ENCODE results near the gene SLC25A51. TPM values are rescaled to one million over a fixed set of nuclear protein-coding genes. Genes with fewer than 3 reads are reported as not detected.

The SLC25A51 gene
- total RNA-seq, 4 donors from 2014 or later: 21.0 to 31.6 (median 26.1) TPM

DNA sequence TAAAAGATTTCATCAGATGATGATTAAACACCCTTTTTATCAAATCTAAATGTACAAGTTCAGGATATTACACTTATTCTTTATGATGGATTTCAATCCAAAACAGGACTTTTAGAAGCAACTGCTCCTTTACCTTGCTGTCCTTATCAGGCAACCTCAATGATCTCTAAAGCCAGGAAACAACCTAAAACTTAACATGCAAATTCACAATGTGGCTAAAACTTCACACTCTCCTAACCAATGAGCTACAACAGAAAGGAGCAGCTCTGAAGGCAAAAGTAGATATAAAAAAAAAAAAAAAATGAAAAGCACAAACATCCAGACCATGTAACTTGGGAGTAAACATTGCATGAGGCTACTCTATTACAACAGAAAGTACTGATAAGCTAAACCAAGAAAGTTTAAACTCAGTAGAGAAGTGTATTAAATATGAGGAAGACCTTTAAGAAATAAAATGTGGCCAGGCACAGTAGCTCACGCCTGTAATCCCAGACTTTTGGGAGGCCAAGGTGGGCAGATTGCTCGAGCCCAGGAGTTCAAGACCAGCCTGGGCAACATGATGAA, 22.9 kb downstream of the SLC25A51 start:
- H3K36me3 ChIP-seq: peaks cover 22% of the 10 kb centered on the region
- no peak for DNase-seq (ENCODE audit: low spot score in 2 of 2)
- no peaks in the 10 kb centered on the region for H3K9me3 ChIP-seq
- no peaks in the 10 kb centered on the region for H3K27me3 ChIP-seq
- H3K27ac ChIP-seq: no peak overlapping the region
- H3K4me3 ChIP-seq: no peak overlapping the region
- TF ChIP-seq POLR2AphosphoS5 (IDR thresholded peaks at IDR 0.05) (no peak), POLR2A (IDR thresholded peaks at IDR 0.05) (no peak), EP300 (IDR thresholded peaks at IDR 0.05) (no peak)
- TF ChIP-seq, protein P1, sequence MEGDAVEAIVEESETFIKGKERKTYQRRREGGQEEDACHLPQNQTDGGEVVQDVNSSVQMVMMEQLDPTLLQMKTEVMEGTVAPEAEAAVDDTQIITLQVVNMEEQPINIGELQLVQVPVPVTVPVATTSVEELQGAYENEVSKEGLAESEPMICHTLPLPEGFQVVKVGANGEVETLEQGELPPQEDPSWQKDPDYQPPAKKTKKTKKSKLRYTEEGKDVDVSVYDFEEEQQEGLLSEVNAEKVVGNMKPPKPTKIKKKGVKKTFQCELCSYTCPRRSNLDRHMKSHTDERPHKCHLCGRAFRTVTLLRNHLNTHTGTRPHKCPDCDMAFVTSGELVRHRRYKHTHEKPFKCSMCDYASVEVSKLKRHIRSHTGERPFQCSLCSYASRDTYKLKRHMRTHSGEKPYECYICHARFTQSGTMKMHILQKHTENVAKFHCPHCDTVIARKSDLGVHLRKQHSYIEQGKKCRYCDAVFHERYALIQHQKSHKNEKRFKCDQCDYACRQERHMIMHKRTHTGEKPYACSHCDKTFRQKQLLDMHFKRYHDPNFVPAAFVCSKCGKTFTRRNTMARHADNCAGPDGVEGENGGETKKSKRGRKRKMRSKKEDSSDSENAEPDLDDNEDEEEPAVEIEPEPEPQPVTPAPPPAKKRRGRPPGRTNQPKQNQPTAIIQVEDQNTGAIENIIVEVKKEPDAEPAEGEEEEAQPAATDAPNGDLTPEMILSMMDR (IDR thresholded peaks at IDR 0.05): no peak
- no peaks in the 10 kb centered on the region for H3K4me1 ChIP-seq
- WGBS: 97% methylated on average over 2 of the region's 2 CpGs

DNA sequence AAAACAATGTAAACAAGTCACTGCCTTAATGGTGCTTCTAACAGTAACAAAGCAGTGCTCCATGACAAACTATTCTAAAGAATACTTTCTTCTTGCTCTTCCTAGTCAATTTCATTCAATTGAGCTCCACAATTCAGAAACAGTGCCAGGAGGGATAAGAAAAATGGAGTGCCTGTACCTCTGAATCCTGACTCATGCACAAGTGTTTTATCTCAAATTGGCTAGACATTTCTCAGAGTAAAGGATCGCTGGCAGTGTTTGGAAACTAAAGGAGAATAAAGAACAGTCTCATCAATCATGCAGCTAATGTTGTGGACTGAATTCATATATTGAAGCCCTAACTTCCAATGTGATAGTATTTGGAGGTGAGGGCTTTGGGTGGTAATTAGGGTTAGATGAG, 27.6 kb downstream of the SLC25A51 start:
- Histone ChIP-seq H3K9me3 (no peaks in the 10 kb centered on the region), H3K27ac (no peak overlapping the region), H3K4me1 (no peaks in the 10 kb centered on the region), H3K27me3 (no peaks in the 10 kb centered on the region), H3K4me3 (no peak overlapping the region), H3K36me3 (peaks cover 19% of the 10 kb centered on the region)
- 100% methylated on average over 1 of the region's 1 CpG for WGBS
- TF ChIP-seq EP300 (IDR thresholded peaks at IDR 0.05) (no peak), POLR2A (IDR thresholded peaks at IDR 0.05) (no peak), POLR2AphosphoS5 (IDR thresholded peaks at IDR 0.05) (no peak)
- TF ChIP-seq, protein P1 (IDR thresholded peaks at IDR 0.05): no peak
- DNase-seq (ENCODE audit: low spot score in 2 of 2): no peak

DNA sequence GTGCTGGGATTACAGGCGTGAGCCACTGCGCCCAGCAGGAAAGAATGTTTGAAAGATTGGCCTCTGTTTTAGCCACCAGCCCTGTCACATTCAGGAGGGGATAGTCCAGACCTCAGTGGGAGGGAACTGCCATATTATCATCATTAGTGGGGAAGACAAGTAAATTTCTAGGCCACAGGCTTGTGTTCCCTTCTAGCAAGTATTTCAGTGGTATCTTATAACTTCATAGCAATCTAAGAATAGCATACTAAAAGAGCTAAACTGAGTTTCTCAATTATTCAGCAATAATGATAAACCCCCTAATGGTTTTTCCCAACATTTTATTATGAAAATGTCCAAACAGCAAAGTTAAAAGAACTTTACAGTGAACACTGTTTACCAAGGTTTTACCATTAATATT, 30.0 kb downstream of the SLC25A51 start:
- no peaks in the 10 kb centered on the region for H3K27me3 ChIP-seq
- no peak for DNase-seq (ENCODE audit: low spot score in 2 of 2)
- peaks cover 5% of the 10 kb centered on the region for H3K36me3 ChIP-seq
- H3K9me3 ChIP-seq: no peaks in the 10 kb centered on the region
- no peak for TF ChIP-seq POLR2A (IDR thresholded peaks at IDR 0.05)
- TF ChIP-seq POLR2AphosphoS5 (IDR thresholded peaks at IDR 0.05): no peak
- H3K4me1 ChIP-seq: no peaks in the 10 kb centered on the region
- no peak overlapping the region for H3K27ac ChIP-seq
- no peak overlapping the region for H3K4me3 ChIP-seq
- 91% methylated on average over 2 of the region's 2 CpGs for WGBS

DNA sequence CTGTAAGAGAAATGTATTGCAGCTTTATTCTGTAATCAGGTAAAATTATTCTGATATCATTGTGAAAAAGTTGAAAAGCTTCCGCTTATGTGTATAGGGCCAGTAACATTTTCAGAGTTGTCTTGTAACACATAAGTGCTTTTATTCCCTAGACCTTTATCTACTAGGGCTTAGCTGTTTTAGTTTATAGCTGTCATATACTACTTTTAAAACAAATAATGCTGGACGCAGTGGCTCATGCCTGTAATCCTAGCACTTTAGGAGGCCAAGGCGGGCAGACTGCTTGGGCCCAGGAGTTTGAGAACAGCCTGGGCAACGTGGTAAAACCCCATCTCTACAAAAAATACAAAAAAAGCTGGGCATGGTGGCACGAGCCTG, 33.1 kb downstream of the SLC25A51 start:
- Histone ChIP-seq H3K27me3 (no peaks in the 10 kb centered on the region), H3K36me3 (peaks cover 7% of the 10 kb centered on the region), H3K27ac (no peak overlapping the region), H3K4me3 (no peak overlapping the region), H3K4me1 (no peaks in the 10 kb centered on the region), H3K9me3 (no peaks in the 10 kb centered on the region)
- 82% methylated on average over 5 of the region's 5 CpGs for WGBS
- DNase-seq (ENCODE audit: low spot score in 2 of 2): no peak
- TF ChIP-seq POLR2AphosphoS5 (IDR thresholded peaks at IDR 0.05): no peak
- TF ChIP-seq, protein P1 (IDR thresholded peaks at IDR 0.05): no peak
- no peak for TF ChIP-seq EP300 (IDR thresholded peaks at IDR 0.05)
- no peak for TF ChIP-seq POLR2A (IDR thresholded peaks at IDR 0.05)

DNA sequence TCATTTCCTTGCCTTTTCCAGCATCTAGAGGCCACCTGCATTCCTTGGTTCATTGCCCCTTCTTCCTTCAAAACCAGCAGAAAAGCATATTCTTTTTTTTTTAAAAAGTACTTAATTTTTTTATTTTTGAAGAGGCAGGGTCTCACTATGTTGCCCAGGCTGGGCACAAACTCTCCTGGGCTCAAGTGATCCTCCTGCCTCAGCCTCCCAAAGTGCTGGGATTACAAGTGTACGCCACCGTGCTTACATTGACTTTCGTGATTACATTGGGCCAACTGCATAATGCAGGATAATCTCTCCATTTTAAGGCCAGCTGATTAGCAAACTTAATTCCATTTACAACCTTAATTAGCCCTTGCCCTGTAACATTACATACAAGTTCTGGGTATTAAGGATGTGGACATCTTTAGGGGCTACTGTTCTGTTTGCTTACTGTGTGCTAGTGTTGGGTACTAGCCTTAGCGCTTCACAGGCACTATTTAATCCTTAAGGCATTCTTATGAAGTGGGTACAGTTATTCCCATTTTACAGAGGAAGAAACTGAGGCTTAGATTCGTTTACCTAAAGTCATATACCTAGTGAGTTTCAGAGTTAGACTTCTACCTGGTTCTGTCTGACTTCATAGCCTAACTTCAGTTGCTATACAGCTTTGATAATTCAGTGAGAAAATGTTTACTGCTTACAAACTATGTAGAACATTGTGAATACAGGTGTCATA, 33.7 kb downstream of the SLC25A51 start:
- TF ChIP-seq, protein P1 (IDR thresholded peaks at IDR 0.05): no peak
- no peak for TF ChIP-seq POLR2A (IDR thresholded peaks at IDR 0.05)
- TF ChIP-seq EP300 (IDR thresholded peaks at IDR 0.05): no peak
- no peak for TF ChIP-seq POLR2AphosphoS5 (IDR thresholded peaks at IDR 0.05)
- DNase-seq (ENCODE audit: low spot score in 2 of 2): no peak
- Histone ChIP-seq H3K36me3 (peaks cover 7% of the 10 kb centered on the region), H3K4me3 (no peak overlapping the region), H3K27ac (no peak overlapping the region), H3K4me1 (no peaks in the 10 kb centered on the region), H3K9me3 (no peaks in the 10 kb centered on the region), H3K27me3 (no peaks in the 10 kb centered on the region)
- WGBS: 94% methylated on average over 5 of the region's 5 CpGs
